ENCODE data around the gene PPP1R1C. TPM values are rescaled to one million over a fixed set of nuclear protein-coding genes. Genes with fewer than 3 reads are reported as not detected.

The PPP1R1C gene
- total RNA-seq, 1 donor from 2014 or later, result 1.7 TPM

DNA sequence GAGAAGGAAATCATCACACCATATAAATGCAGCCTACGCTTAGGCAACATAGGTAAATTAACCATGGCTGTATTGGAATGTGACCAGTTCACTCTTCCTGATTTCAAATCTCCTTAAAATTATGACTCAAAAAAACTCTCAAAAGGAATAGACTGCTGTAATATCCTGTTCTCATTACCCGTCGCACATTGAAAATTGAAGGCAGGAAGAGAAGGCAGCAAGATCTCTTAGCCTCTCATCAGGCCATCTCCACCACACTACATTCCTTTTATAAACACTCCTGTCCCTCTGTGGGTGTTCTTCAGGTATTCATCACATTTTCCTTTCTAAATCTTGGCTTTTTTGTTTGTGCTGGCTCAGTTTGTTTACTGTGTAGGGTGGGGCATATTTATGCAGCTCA is 83.2 kb downstream of the PPP1R1C start:
- Mint-ChIP-seq H3K4me3 (no peak overlapping the region), H3K9me3 (no peaks in the 10 kb centered on the region), H3K4me1 (peaks cover 28% of the 10 kb centered on the region), H3K27me3 (ENCODE audit: low read depth) (no peaks in the 10 kb centered on the region), H3K27ac (ENCODE audit: unreplicated experiment) (no peak overlapping the region), H3K36me3 (ENCODE audit: low read depth) (no peaks in the 10 kb centered on the region)
- DNase-seq (ENCODE audit: low read depth, low spot score), result no peak
- TF ChIP-seq, protein P1, sequence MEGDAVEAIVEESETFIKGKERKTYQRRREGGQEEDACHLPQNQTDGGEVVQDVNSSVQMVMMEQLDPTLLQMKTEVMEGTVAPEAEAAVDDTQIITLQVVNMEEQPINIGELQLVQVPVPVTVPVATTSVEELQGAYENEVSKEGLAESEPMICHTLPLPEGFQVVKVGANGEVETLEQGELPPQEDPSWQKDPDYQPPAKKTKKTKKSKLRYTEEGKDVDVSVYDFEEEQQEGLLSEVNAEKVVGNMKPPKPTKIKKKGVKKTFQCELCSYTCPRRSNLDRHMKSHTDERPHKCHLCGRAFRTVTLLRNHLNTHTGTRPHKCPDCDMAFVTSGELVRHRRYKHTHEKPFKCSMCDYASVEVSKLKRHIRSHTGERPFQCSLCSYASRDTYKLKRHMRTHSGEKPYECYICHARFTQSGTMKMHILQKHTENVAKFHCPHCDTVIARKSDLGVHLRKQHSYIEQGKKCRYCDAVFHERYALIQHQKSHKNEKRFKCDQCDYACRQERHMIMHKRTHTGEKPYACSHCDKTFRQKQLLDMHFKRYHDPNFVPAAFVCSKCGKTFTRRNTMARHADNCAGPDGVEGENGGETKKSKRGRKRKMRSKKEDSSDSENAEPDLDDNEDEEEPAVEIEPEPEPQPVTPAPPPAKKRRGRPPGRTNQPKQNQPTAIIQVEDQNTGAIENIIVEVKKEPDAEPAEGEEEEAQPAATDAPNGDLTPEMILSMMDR (conservative IDR thresholded peaks at IDR 0.05), result no peak

DNA sequence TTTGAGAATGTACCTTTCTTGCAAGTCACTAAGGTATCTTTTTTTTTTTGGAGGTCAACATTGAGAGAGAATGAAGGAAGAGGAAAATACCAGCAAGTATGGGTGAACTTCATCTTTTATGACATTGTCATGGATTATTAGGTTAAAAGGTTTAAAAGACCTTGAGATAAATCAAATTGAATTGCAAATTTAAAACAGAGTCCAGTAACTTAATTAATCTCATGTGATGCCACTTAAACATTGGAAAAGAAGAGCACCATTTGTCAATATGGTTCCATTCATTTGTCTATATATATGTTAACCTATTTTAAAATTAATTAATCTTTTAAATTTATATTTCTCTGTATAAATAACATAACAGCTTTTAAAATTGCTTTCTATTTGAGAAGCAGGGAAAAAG is 83.8 kb downstream of the PPP1R1C start:
- H3K27ac Mint-ChIP-seq (ENCODE audit: unreplicated experiment), result no peak overlapping the region
- no peak overlapping the region for H3K4me3 Mint-ChIP-seq
- peaks cover 28% of the 10 kb centered on the region for H3K4me1 Mint-ChIP-seq
- H3K36me3 Mint-ChIP-seq (ENCODE audit: low read depth), result no peaks in the 10 kb centered on the region
- DNase-seq (ENCODE audit: low read depth, low spot score), result no peak
- TF ChIP-seq, protein P1 (conservative IDR thresholded peaks at IDR 0.05), result no peak
- H3K9me3 Mint-ChIP-seq, result no peaks in the 10 kb centered on the region
- no peaks in the 10 kb centered on the region for H3K27me3 Mint-ChIP-seq (ENCODE audit: low read depth)

DNA sequence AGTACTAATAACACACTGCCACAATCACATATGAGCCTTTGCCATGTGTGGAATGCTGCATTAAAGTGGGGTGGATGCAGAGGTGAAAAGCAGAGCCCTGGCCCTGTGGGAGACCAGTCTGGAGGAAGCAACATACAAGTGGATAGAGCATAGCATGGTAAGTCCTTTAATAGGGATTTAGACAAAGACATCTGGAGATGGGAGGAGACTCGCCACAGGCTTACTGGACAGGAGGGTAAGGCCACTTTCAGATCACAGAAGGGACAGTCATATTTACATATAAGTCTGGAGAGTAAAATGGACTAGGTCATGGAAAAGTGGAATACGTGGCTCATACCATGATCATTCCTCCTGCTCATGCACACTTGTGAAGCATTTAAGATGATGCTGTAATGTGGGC is 84.3 kb downstream of the PPP1R1C start:
- TF ChIP-seq, protein P1 (conservative IDR thresholded peaks at IDR 0.05), result no peak
- Mint-ChIP-seq H3K27ac (ENCODE audit: unreplicated experiment) (no peak overlapping the region), H3K4me3 (no peak overlapping the region), H3K36me3 (ENCODE audit: low read depth) (no peaks in the 10 kb centered on the region), H3K27me3 (ENCODE audit: low read depth) (no peaks in the 10 kb centered on the region), H3K4me1 (peaks cover 27% of the 10 kb centered on the region), H3K9me3 (no peaks in the 10 kb centered on the region)
- DNase-seq (ENCODE audit: low read depth, low spot score), result no peak

DNA sequence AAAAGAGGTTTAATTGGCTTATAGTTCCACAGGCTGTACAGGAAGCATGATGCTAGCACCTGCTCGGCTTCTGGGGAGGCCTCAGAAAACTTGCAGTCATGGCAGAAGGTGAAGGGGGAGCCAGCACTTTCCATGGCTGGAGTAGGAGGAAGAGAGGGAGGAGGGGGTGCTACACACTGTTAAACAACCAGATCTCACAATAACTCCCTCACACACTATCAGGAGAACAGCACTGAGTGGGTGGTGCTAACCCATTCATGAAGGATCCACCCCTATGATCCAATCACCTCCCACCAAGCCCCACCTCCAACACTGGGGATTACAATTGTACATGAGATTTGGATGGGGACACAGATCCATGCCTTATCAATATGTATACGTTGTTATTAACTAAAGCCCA is 85.1 kb downstream of the PPP1R1C start:
- TF ChIP-seq, protein P1 (conservative IDR thresholded peaks at IDR 0.05), result no peak
- H3K4me3 Mint-ChIP-seq, result no peak overlapping the region
- no peaks in the 10 kb centered on the region for H3K27me3 Mint-ChIP-seq (ENCODE audit: low read depth)
- peaks cover 27% of the 10 kb centered on the region for H3K4me1 Mint-ChIP-seq
- DNase-seq (ENCODE audit: low read depth, low spot score), result no peak
- H3K27ac Mint-ChIP-seq (ENCODE audit: unreplicated experiment), result no peak overlapping the region
- H3K36me3 Mint-ChIP-seq (ENCODE audit: low read depth), result no peaks in the 10 kb centered on the region
- no peaks in the 10 kb centered on the region for H3K9me3 Mint-ChIP-seq

DNA sequence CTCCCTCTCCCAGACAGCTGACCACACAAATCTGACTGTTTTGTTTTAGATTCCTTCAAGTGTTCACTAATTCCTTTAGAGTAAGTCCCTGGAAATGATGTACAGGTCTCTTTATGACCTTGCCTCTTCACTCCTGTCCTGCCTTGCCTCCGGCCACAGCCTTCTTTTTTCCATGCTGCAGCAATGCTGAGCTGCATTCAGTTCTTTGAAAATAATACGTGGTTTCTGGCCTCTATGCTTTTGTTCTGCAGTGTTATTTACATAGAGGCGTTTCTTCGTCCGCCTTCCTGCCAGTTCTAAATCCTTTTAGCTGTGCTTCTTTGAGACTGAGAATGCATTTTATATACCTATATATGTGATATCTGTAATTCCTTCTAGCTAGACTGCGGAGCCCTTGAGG is 87.2 kb downstream of the PPP1R1C start:
- H3K4me3 Mint-ChIP-seq, result no peak overlapping the region
- no peaks in the 10 kb centered on the region for H3K9me3 Mint-ChIP-seq
- DNase-seq (ENCODE audit: low read depth, low spot score), result no peak
- H3K4me1 Mint-ChIP-seq, result peaks cover 32% of the 10 kb centered on the region
- TF ChIP-seq, protein P1 (conservative IDR thresholded peaks at IDR 0.05), result no peak
- peak overlapping the region; percentile 8 for H3K27ac Mint-ChIP-seq (ENCODE audit: unreplicated experiment)
- no peaks in the 10 kb centered on the region for H3K27me3 Mint-ChIP-seq (ENCODE audit: low read depth)
- H3K36me3 Mint-ChIP-seq (ENCODE audit: low read depth), result no peaks in the 10 kb centered on the region

DNA sequence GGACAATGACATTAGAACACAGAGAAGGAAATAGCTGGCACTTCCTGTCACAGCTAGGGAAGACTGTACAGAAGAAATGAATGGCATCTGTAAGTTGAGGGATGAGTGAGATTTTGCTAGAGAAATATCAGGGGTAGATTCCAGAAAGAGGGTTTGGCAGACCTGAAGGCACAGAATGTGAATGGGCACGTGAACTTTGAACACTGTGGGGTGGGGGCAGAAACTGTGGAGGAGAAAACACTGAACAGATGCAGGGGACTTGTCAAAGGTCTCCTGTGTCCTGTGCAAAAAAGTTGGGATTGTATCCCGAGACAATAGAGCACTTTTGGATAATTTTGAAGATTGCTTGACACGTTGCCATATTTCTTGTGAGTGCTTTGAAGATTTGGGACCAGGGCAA is 88.0 kb downstream of the PPP1R1C start:
- TF ChIP-seq, protein P1 (conservative IDR thresholded peaks at IDR 0.05), result no peak
- no peak overlapping the region for H3K4me3 Mint-ChIP-seq
- no peak for DNase-seq (ENCODE audit: low read depth, low spot score)
- no peaks in the 10 kb centered on the region for H3K36me3 Mint-ChIP-seq (ENCODE audit: low read depth)
- H3K9me3 Mint-ChIP-seq, result no peaks in the 10 kb centered on the region
- H3K27me3 Mint-ChIP-seq (ENCODE audit: low read depth), result no peaks in the 10 kb centered on the region
- peaks cover 25% of the 10 kb centered on the region for H3K4me1 Mint-ChIP-seq
- H3K27ac Mint-ChIP-seq (ENCODE audit: unreplicated experiment), result no peak overlapping the region
